ENCODE measurements around the gene UTY.

The UTY gene

GRCh38 chrY:13398876-13399275 is 81.0 kb downstream of the UTY start:
- no peak for DNase-seq

- no peak for DNase-seq
Measured at GRCh38 chrY:13381110-13381683, 98.6 kb downstream of the UTY start.

GRCh38 chrY:13370868-13371800 is 108.7 kb downstream of the UTY start:
- DNase-seq = no peak

- no peak for DNase-seq
Measured at GRCh38 chrY:13370245-13370644, 109.6 kb downstream of the UTY start.

GRCh38 chrY:13368513-13368845 is 111.4 kb downstream of the UTY start:
- DNase-seq = no peak

- DNase-seq = no peak
Measured at GRCh38 chrY:13363641-13364040, 116.2 kb downstream of the UTY start.

- DNase-seq = no peak
Measured at GRCh38 chrY:13362662-13363061, 117.2 kb downstream of the UTY start.

- no peak for DNase-seq
Measured at GRCh38 chrY:13361656-13362636, 117.9 kb downstream of the UTY start.

- DNase-seq = no peak
Measured at GRCh38 chrY:13351443-13351842, 128.4 kb downstream of the UTY start.

- no peak for DNase-seq
Measured at GRCh38 chrY:13347106-13347505, 132.7 kb downstream of the UTY start.

GRCh38 chrY:13345549-13345948 is 134.3 kb downstream of the UTY start:
- DNase-seq = no peak

- DNase-seq = peak; percentile 25
Measured at GRCh38 chrY:13343307-13343946, 136.4 kb downstream of the UTY start.

- no peak for DNase-seq
Measured at GRCh38 chrY:13339939-13340338, 139.9 kb downstream of the UTY start.

- DNase-seq = no peak
Measured at GRCh38 chrY:13339381-13339780, 140.5 kb downstream of the UTY start.

GRCh38 chrY:13338711-13339110 is 141.1 kb downstream of the UTY start:
- DNase-seq = no peak

- DNase-seq = no peak
Measured at GRCh38 chrY:13337934-13338333, 141.9 kb downstream of the UTY start.

- DNase-seq = no peak
Measured at GRCh38 chrY:13333791-13334190, 146.0 kb downstream of the UTY start.

GRCh38 chrY:13330651-13331050 is 149.2 kb downstream of the UTY start:
- DNase-seq = no peak

GRCh38 chrY:13312966-13313365 is 166.9 kb downstream of the UTY start:
- no peak for DNase-seq

GRCh38 chrY:13307959-13308358 is 171.9 kb downstream of the UTY start:
- no peak for DNase-seq

- no peak for DNase-seq
Measured at GRCh38 chrY:13300795-13301194, 179.0 kb downstream of the UTY start.

- no peak for DNase-seq
Measured at GRCh38 chrY:13299411-13299810, 180.4 kb downstream of the UTY start.

Data from eye (tissue), 1 donor.